ENCODE measurements around the gene PACSIN2.

Gene PACSIN2

GRCh38 chr22:42909363-42910058, 105.4 kb downstream of the PACSIN2 start:
- Histone ChIP-seq H3K27ac (replicated peaks) (no peak overlapping the region), H3K27me3 (ENCODE audit: insufficient read depth, poor library complexity, severe bottlenecking) (no peaks in the 10 kb centered on the region), H3K4me3 (replicated peaks; ENCODE audit: insufficient read depth, low read length) (no peak overlapping the region)
- TF ChIP-seq SPI1 (IDR thresholded peaks at IDR 0.05; ENCODE audit: borderline replicate concordance, low read depth) (no peak), REST (IDR thresholded peaks at IDR 0.05; ENCODE audit: insufficient replicate concordance, low read depth) (no peak), CTCF (IDR thresholded peaks at IDR 0.05; ENCODE audit: insufficient read depth, low read length) (no peak), POLR2AphosphoS5 (IDR thresholded peaks at IDR 0.05; ENCODE audit: low read depth) (no peak), GABPA (IDR thresholded peaks at IDR 0.05; ENCODE audit: low read depth) (no peak)
- DNase-seq (ENCODE audit: low read depth in 1 of 2, low spot score in 1 of 2), result no peak

- Histone ChIP-seq H3K27me3 (ENCODE audit: insufficient read depth, poor library complexity, severe bottlenecking) (no peaks in the 10 kb centered on the region), H3K27ac (replicated peaks) (no peak overlapping the region), H3K4me3 (replicated peaks; ENCODE audit: insufficient read depth, low read length) (no peak overlapping the region)
- DNase-seq (ENCODE audit: low read depth in 1 of 2, low spot score in 1 of 2), result no peak
- TF ChIP-seq GABPA (IDR thresholded peaks at IDR 0.05; ENCODE audit: low read depth), result no peak
These were observed 106.6 kb downstream of the PACSIN2 start for GRCh38 chr22:42908374-42908746.

GRCh38 chr22:42907404-42908373, 107.3 kb downstream of the PACSIN2 start:
- Histone ChIP-seq H3K27ac (replicated peaks) (no peak overlapping the region), H3K4me3 (replicated peaks; ENCODE audit: insufficient read depth, low read length) (no peak overlapping the region), H3K27me3 (ENCODE audit: insufficient read depth, poor library complexity, severe bottlenecking) (no peaks in the 10 kb centered on the region)
- DNase-seq (ENCODE audit: low read depth in 1 of 2, low spot score in 1 of 2), result no peak
- no peak for TF ChIP-seq POLR2AphosphoS5 (IDR thresholded peaks at IDR 0.05; ENCODE audit: low read depth)
- TF ChIP-seq SPI1 (IDR thresholded peaks at IDR 0.05; ENCODE audit: borderline replicate concordance, low read depth), result no peak
- no peak for TF ChIP-seq REST (IDR thresholded peaks at IDR 0.05; ENCODE audit: insufficient replicate concordance, low read depth)
- TF ChIP-seq CTCF (IDR thresholded peaks at IDR 0.05; ENCODE audit: insufficient read depth, low read length), result no peak
- TF ChIP-seq GABPA (IDR thresholded peaks at IDR 0.05; ENCODE audit: low read depth), result no peak

- Histone ChIP-seq H3K27me3 (ENCODE audit: insufficient read depth, poor library complexity, severe bottlenecking) (no peaks in the 10 kb centered on the region), H3K27ac (replicated peaks) (no peak overlapping the region), H3K4me3 (replicated peaks; ENCODE audit: insufficient read depth, low read length) (no peak overlapping the region)
- DNase-seq (ENCODE audit: low read depth in 1 of 2, low spot score in 1 of 2), result no peak
- TF ChIP-seq REST (IDR thresholded peaks at IDR 0.05; ENCODE audit: insufficient replicate concordance, low read depth), result no peak
- TF ChIP-seq POLR2AphosphoS5 (IDR thresholded peaks at IDR 0.05; ENCODE audit: low read depth), result no peak
- TF ChIP-seq SPI1 (IDR thresholded peaks at IDR 0.05; ENCODE audit: borderline replicate concordance, low read depth), result no peak
- no peak for TF ChIP-seq GABPA (IDR thresholded peaks at IDR 0.05; ENCODE audit: low read depth)
- no peak for TF ChIP-seq CTCF (IDR thresholded peaks at IDR 0.05; ENCODE audit: insufficient read depth, low read length)
These were observed 108.2 kb downstream of the PACSIN2 start for GRCh38 chr22:42906605-42907348.
